ENCODE results near the gene CATSPERD. TPM values are rescaled to one million over a fixed set of nuclear protein-coding genes. Genes with fewer than 3 reads are reported as not detected.

Gene CATSPERD
- not detected for polyA plus RNA-seq (ENCODE audit: insufficient read length)
- long read RNA-seq, donor 1 = 0 reads
- long read RNA-seq, donor 2 = 0 reads
- long read RNA-seq, donor 3 = 0 reads
- long read RNA-seq, donor 4 = 0 reads
- long read RNA-seq, donor 5 = 0 reads
- long read RNA-seq, donor 6 = 0 reads
- long read RNA-seq, donor 7 = 0 reads
- long read RNA-seq, donor 8 = 0 reads

GRCh38 chr19:5719961-5720790 is at the start of gene CATSPERD, which contains the start of gene LONP1:
Gene CATSPERD (plus strand): TSS chr19:5720637. CDS start chr19:5720738, 101 bp downstream.
Gene LONP1 (minus strand): TSS chr19:5720146. CDS start chr19:5720132, 14 bp downstream.
- peak; percentile 99 for DNase-seq

DNA sequence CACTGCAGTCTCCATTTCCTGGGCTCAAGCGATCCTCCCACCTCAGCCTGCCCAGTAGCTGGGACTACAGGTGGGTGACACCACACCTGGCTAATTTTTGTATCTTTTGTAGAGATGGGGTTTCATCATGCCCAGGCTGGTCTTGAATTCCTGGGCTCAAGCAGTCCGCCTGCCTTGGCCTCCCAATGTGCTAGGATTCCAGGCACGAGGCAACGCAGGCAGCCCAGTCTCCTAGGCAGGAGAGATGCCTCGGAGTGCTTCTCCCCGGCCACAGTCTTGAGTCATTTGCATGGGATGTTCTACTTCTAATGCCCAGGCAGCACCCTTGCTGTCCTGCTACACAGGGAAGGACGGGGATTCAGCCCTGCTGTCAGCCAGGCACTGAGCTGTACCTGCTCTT is 48.8 kb upstream of the CATSPERD start:
- DNase-seq = no peak

GRCh38 chr19:5672708-5673459 is 47.6 kb upstream of the CATSPERD start:
- DNase-seq = no peak

- no peak for DNase-seq
Observed at GRCh38 chr19:5673752-5674151, 46.7 kb upstream of the CATSPERD start.

DNA sequence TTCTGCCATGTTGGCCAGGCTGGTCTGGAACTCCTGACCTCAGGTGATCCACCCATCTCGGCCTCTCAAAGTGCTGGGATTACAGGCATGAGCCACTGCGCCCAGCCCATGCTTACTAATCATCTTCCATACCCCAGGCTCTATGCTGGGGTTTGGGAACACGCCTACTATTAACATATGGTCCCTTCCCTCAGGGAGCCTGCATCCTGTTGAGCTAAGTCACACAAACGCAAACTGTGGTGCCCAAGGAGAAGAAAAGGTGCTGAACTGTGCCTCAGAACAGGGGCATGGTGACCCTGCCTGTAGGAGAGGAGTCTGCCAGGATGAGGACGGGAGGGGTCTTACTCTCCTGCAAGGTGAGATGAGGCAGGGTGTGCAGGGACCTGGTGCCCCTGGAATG is 45.7 kb upstream of the CATSPERD start:
- DNase-seq = no peak

DNA sequence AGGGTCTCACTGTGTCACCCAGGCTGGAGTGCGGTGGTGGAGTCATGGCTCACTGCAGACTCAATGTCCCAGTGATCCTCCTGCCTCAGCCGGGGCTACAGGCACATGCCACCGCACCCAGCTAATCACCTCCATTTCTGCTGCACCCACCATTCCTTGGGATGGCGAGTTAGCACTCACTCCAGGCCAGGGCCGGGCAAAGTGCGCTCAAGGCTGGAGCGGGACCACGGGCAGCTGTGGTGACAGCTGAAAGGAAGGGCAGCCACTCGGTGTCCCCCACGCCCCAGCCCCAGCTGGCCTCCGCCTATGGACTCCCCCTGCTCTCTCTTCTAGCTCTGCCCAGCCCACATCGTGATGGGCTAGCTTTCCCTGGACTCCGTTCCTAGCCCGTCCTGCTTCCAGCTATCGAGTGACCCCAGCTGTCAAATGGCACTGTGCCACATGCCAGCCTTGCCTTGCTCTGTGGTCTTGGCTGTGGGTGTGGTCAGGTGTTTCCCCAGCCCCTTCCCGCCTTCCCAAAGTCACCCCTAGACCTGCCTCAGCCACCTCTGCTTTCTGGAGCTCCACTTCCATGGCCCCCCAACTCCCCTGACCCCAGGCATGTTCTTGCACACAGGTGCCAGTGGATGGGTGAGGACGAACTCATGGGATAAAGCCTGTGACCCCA is 44.2 kb upstream of the CATSPERD start:
- no peak for DNase-seq

DNA sequence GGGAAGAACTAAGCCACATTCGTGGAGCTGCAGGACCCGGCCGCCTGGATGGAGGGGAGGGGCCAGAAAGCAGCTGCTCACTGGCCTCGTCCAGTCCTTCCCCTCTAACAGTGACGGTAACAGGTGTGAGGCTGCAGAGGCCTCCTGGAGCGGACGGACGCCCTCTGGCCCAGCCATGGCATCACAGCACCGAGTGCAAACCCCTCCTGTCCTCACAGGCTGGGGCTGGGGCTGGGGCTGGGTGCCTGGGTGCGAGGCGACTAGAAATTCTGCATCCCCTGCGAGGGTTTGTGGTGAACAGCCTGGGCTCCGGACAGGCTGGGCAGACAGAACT is 43.7 kb upstream of the CATSPERD start:
- no peak for DNase-seq

DNA sequence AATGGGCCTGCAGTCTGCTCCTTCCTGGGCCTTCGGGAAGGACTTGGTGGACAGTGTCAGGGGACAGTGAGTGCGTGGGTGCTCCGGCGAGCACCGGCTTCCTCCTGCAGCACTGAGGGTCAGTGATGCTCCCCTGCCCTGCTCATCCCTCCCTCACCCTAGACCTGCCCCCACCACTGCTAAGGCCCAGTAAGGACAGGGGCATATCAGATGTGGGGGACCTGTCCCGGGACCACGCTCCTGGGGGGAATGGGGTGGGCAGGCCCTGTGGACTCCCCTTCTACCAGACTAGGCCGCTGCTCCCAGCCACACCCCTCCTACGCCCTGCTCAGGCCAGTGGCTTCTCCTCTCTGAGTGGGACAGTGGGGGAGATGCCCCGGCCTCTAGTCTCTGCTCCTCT is 43.3 kb upstream of the CATSPERD start:
- no peak for DNase-seq

- no peak for DNase-seq
Observed at GRCh38 chr19:5677580-5677979, 42.9 kb upstream of the CATSPERD start.

DNA sequence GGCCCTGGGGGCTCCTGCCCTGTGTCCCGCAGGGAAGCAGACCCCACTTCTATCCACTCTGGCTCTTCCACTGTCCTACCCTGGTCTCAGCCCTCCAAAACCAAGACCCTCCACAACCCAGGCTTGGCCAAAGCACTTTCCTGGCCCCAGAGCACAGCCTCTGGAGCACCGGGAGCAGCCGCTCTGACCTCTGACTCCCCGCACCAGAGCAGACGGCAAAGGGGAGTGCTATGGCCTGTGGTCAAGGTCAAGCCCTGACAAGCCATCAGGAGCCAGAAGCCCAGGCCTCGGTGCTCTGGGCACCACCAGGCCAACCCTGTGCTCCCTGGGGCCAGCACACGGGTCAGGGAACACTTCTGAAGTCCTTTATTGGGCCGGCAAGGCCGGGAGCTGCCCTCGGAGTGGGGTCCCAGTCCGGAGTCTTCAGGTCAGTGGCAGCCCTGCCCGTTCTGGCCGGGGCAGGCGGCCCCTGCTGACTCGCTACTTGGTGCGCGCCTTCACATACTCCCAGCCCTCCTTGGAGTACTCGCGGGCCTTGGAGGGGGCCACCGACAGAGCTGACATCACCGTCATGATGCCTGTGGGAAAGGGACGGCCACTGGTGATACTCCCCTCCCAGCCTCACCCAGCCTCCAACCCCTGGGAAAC is 42.2 kb upstream of the CATSPERD start:
- no peak for DNase-seq

- DNase-seq = no peak
Observed at GRCh38 chr19:5679289-5680083, 41.0 kb upstream of the CATSPERD start.

DNA sequence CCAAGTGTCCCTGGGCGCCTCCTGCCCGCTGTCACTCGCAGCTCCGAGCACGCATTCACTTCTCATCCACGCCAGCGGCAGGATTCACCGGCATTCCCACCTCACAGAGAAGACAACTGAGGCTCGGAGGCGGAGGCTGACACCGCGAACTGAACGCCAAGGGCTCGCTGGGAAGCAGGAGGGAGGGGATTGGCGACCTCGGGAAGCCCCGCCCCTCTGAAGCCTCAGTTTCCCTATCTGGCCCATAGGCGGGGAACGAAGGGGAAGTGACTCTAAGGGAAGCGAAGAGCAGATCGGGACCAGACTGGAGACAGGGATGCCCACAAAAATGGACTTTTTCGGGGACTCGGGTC is 40.4 kb upstream of the CATSPERD start:
- no peak for DNase-seq

- peak; percentile 98 for DNase-seq
Observed at GRCh38 chr19:5680437-5681368, 39.7 kb upstream of the CATSPERD start, which contains the start of the genes HSD11B1L and MICOS13. Gene HSD11B1L (plus strand): TSS chr19:5681027. CDS start chr19:5684833, 3,806 bp downstream. Gene MICOS13 (minus strand): TSS chr19:5680516. CDS start chr19:5680486, 30 bp downstream.

DNA sequence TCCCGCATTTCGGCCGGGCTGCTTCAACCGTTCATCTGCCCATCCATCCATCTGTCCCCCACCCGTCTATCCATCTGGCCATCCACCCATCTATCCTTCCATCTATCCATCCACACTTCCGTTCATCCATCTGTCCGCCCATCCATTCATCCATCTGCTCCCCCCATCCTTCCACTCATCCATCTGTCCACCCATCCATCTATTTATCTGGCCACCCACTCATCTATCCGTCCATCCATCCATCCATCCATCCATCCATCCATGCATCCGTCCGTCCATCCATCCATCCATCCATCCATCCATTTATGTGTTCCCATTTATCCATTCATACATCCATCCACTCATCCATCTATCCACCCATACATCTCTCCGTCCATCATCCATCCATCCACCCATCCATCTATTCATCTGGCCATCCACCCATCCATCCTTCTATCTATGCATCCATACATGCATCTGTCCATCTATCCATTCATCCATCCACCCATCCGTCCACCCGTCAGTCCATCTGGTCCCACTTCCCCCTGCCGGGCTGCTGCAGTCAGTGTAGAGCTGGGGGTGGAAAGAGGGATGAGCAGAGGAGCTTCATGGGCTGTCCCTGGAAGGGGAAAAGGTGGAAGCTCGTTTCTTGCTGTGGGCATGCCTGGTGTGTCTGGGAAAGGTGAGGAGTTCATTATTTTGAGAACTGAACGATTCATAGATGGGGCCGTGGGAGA is 38.9 kb upstream of the CATSPERD start:
- DNase-seq = no peak

DNA sequence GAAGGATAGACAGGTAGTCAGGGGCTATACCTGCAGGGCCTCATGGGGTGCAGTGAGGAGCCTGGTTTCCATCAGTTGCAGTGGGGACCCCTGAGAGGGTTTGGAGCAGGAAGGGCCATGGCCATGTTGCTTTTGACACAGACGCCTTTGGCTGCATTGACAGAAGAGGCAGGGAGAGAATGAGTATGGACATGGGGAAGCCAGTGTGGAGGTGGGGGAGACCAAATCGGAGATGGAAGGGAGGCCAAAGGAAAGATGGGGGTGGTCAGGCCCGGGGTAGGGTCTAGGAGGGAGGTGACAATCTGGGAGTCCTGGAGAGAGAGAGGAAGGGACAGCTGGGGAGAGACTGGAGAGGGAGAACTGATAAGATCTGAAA is 38.3 kb upstream of the CATSPERD start:
- DNase-seq = no peak

DNA sequence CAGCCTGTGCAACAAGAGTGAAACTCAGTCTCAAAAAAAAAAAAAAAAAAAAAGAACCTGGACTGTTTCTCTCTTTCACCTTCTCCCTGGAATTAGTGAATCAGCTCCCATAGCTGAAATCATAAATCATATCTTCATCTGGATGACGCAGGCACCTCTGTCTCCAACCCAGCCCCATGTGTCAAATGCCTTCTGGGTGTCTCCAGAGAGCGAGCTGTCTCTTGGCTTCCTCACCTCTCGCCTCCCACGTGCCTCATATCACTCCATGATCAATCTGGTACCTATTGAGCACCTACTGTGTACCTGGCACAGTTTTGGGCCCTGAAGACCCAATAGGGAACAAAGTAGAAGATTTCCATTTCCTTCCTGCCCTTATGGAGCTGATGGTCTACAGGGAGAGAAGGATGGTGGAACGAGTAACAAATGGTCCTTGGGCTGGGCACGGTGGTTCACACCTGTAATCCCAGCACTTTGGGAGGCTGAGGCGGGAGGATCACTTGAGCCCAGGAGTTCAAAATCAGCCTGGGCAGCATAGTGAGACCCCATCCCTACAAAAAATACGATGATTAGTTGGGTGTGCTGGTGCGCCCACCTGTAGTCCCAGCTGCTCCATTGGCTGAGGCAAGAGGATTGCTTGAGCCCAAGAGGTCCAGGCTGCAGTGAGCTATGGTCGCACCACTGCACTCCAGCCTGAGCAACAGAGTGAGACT is 37.1 kb upstream of the CATSPERD start:
- DNase-seq = no peak

GRCh38 chr19:5684694-5685430 is 35.6 kb upstream of the CATSPERD start:
- no peak for DNase-seq

DNA sequence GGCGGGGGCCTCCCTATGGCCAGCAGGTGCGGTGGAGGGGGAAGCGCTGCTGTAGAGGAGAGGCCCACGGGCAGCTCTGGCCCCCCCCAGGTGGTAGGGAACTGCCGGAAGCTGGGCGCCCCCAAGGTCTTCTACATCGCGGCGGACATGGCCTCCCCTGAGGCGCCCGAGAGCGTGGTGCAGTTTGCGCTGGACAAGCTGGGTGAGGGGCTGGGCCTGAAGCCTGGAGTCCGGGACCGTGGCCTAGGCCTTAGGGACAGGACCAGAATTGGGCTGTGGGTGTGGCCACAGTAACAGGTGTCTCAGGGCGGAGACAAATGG is 34.2 kb upstream of the CATSPERD start:
- DNase-seq = no peak
